ENCODE data around the gene STK26. TPM values are rescaled to one million over a fixed set of nuclear protein-coding genes. Genes with fewer than 3 reads are reported as not detected.
"Not testable (repeated sequence)": the region's sequence is repeated elsewhere in the genome, so short reads cannot be mapped to it uniquely, and the experiment has no call there.

The STK26 gene
- total and polyA plus RNA-seq, 2 donors (not counting 3 experiments of a cell fraction or from before 2014, with no cell fraction given), result 0.87 to 3.7 TPM

GRCh38 chrX:132009350-132009749 lies 13.8 kb upstream of the STK26 start:
- DNase-seq (ENCODE audit: low read depth, low spot score) (no peak), FAIRE-seq (no peak)
- no peaks in the 10 kb centered on the region for H3K9me1 ChIP-seq (replicated peaks; ENCODE audit: control insufficient read depth, extremely low read depth, insufficient read depth, low read length)
- intact Hi-C loops (cut with micrococcal nuclease) (no loop called here), dilution Hi-C loops (cut with MboI; ENCODE audit: extremely low pct_ligation_motif_present, low sequenced_read_pairs) (no loop called here)
- H2AFZ ChIP-seq (ENCODE audit: low read depth, low read length), result no peak overlapping the region
- H3K4me2 ChIP-seq (ENCODE audit: insufficient read depth, low read length), result no peak overlapping the region
- H3K27ac ChIP-seq (ENCODE audit: insufficient read depth, low read depth, low read length), result no peak overlapping the region
- no peaks in the 10 kb centered on the region for H3K36me3 ChIP-seq (ENCODE audit: control insufficient read depth in 2 of 2, extremely low read depth in 1 of 2, insufficient read depth in 2 of 2, low read length in 2 of 2)
- H3K4me3 ChIP-seq (replicated peaks in 1 of 3; ENCODE audit: insufficient read depth in 1 of 3, low read depth in 1 of 3, low read length in 3 of 3), result no peak overlapping the region
- no TSS peak for BruUV-seq (replicated peaks)
- POLR2A ChIA-PET, result no interaction called here
- no peak overlapping the region for H3K9ac ChIP-seq (replicated peaks; ENCODE audit: extremely low read depth, insufficient read depth, low read length)
- no peaks in the 10 kb centered on the region for H3K4me1 ChIP-seq (ENCODE audit: control insufficient read depth, extremely low read depth, insufficient read depth, low read length)
- CTCF ChIA-PET, result no interaction called here
- no peaks in the 10 kb centered on the region for H3K79me2 ChIP-seq (ENCODE audit: control insufficient read depth, insufficient read depth, low read length)
- peaks cover 0 to 2% of the 10 kb centered on the region in 2 experiments for H3K27me3 ChIP-seq (ENCODE audit: control insufficient read depth in 2 of 2, insufficient read depth in 2 of 2, low read length in 2 of 2)
- no peaks in the 10 kb centered on the region for H3K9me3 ChIP-seq (replicated peaks; ENCODE audit: control insufficient read depth, insufficient read depth, low read length)
- no peaks in the 10 kb centered on the region for H4K20me1 ChIP-seq (replicated peaks; ENCODE audit: control insufficient read depth, extremely low read depth, insufficient read depth, low read length)
- no peak for TF ChIP-seq FOS (IDR thresholded peaks at IDR 0.05; ENCODE audit: borderline replicate concordance, insufficient read depth, low read length)
- TF ChIP-seq EZH2 (IDR thresholded peaks at IDR 0.05; ENCODE audit: borderline replicate concordance, low read depth, low read length, severe bottlenecking), result no peak
- TF ChIP-seq MAX (IDR thresholded peaks at IDR 0.05; ENCODE audit: insufficient read depth, insufficient read length), result no peak
- TF ChIP-seq POLR2A (IDR thresholded peaks at IDR 0.05; ENCODE audit: low read depth, low read length), result no peak
- no peak for TF ChIP-seq GATA2 (IDR thresholded peaks at IDR 0.05; ENCODE audit: insufficient read depth, insufficient read length, low read depth, low read length)
- TF ChIP-seq CTCF (IDR thresholded peaks at IDR 0.05; ENCODE audit: extremely low read depth in 1 of 2, insufficient read depth in 1 of 2, low read depth in 1 of 2, low read length in 2 of 2), result no peak

GRCh38 chrX:132010213-132010612 lies 12.9 kb upstream of the STK26 start:
- DNase-seq (ENCODE audit: low read depth, low spot score); H3K79me2 ChIP-seq (ENCODE audit: control insufficient read depth, insufficient read depth, low read length); H3K4me3 ChIP-seq (replicated peaks in 1 of 3; ENCODE audit: insufficient read depth in 1 of 3, low read depth in 1 of 3, low read length in 3 of 3); H3K27ac ChIP-seq (ENCODE audit: insufficient read depth, low read depth, low read length); H3K9ac ChIP-seq (replicated peaks; ENCODE audit: extremely low read depth, insufficient read depth, low read length); intact Hi-C loops (cut with micrococcal nuclease); H3K36me3 ChIP-seq (ENCODE audit: control insufficient read depth in 2 of 2, extremely low read depth in 1 of 2, insufficient read depth in 2 of 2, low read length in 2 of 2); H3K4me2 ChIP-seq (ENCODE audit: insufficient read depth, low read length); H3K27me3 ChIP-seq (ENCODE audit: control insufficient read depth in 2 of 2, insufficient read depth in 2 of 2, low read length in 2 of 2); H3K9me3 ChIP-seq (replicated peaks; ENCODE audit: control insufficient read depth, insufficient read depth, low read length); CTCF ChIA-PET; BruUV-seq (replicated peaks); H4K20me1 ChIP-seq (replicated peaks; ENCODE audit: control insufficient read depth, extremely low read depth, insufficient read depth, low read length); FAIRE-seq; POLR2A ChIA-PET; H2AFZ ChIP-seq (ENCODE audit: low read depth, low read length); dilution Hi-C loops (cut with MboI; ENCODE audit: extremely low pct_ligation_motif_present, low sequenced_read_pairs); H3K4me1 ChIP-seq (ENCODE audit: control insufficient read depth, extremely low read depth, insufficient read depth, low read length); H3K9me1 ChIP-seq (replicated peaks; ENCODE audit: control insufficient read depth, extremely low read depth, insufficient read depth, low read length): not testable (repeated sequence)

All from endothelial cell of umbilical vein (primary cell).